ENCODE results near the gene PITRM1. TPM values are rescaled to one million over a fixed set of nuclear protein-coding genes. Genes with fewer than 3 reads are reported as not detected.
"Not testable (repeated sequence)": the region's sequence is repeated elsewhere in the genome, so short reads cannot be mapped to it uniquely, and the experiment has no call there.

PITRM1 gene
- total and polyA plus RNA-seq, 2 donors (not counting 3 experiments of a cell fraction or from before 2014, with no cell fraction given), result 83.2 to 145 TPM

- dilution Hi-C loops (cut with MboI; ENCODE audit: extremely low pct_ligation_motif_present, low sequenced_read_pairs), result no loop called here
- FAIRE-seq (no peak), DNase-seq (ENCODE audit: low read depth, low spot score) (no peak)
- H3K4me3 ChIP-seq (replicated peaks in 1 of 3; ENCODE audit: insufficient read depth in 1 of 3, low read depth in 1 of 3, low read length in 3 of 3), result no peak overlapping the region
- intact Hi-C loops (cut with micrococcal nuclease), result no loop called here
- H2AFZ ChIP-seq (ENCODE audit: low read depth, low read length), result no peak overlapping the region
- H3K27ac ChIP-seq (ENCODE audit: insufficient read depth, low read depth, low read length), result no peak overlapping the region
- peaks cover 27 to 50% of the 10 kb centered on the region in 2 experiments for H3K36me3 ChIP-seq (ENCODE audit: control insufficient read depth in 2 of 2, extremely low read depth in 1 of 2, insufficient read depth in 2 of 2, low read length in 2 of 2)
- POLR2A ChIA-PET, result no interaction called here
- H3K27me3 ChIP-seq (ENCODE audit: control insufficient read depth in 2 of 2, insufficient read depth in 2 of 2, low read length in 2 of 2), result no peaks in the 10 kb centered on the region
- no peak overlapping the region for H3K4me2 ChIP-seq (ENCODE audit: insufficient read depth, low read length)
- H3K9me3 ChIP-seq (replicated peaks; ENCODE audit: control insufficient read depth, insufficient read depth, low read length), result no peaks in the 10 kb centered on the region
- peaks cover 14% of the 10 kb centered on the region for H3K4me1 ChIP-seq (ENCODE audit: control insufficient read depth, extremely low read depth, insufficient read depth, low read length)
- H3K79me2 ChIP-seq (ENCODE audit: control insufficient read depth, insufficient read depth, low read length), result peaks cover 33% of the 10 kb centered on the region
- CTCF ChIA-PET, result no interaction called here
- BruUV-seq (replicated peaks), result no TSS peak
- TF ChIP-seq POLR2A (IDR thresholded peaks at IDR 0.05; ENCODE audit: low read depth, low read length), result no peak
- TF ChIP-seq FOS (IDR thresholded peaks at IDR 0.05; ENCODE audit: borderline replicate concordance, insufficient read depth, low read length), result no peak
- no peak for TF ChIP-seq EZH2 (IDR thresholded peaks at IDR 0.05; ENCODE audit: borderline replicate concordance, low read depth, low read length, severe bottlenecking)
- TF ChIP-seq GATA2 (IDR thresholded peaks at IDR 0.05; ENCODE audit: insufficient read depth, insufficient read length, low read depth, low read length), result no peak
- TF ChIP-seq CTCF (IDR thresholded peaks at IDR 0.05; ENCODE audit: extremely low read depth in 1 of 2, insufficient read depth in 1 of 2, low read depth in 1 of 2, low read length in 2 of 2), result no peak
- TF ChIP-seq MAX (IDR thresholded peaks at IDR 0.05; ENCODE audit: insufficient read depth, insufficient read length), result no peak
- no peak for TF ChIP-seq POLR2AphosphoS5 (IDR thresholded peaks at IDR 0.05; ENCODE audit: insufficient read depth, low read depth, low read length)
- TF ChIP-seq JUN (IDR thresholded peaks at IDR 0.05; ENCODE audit: borderline replicate concordance, insufficient read depth, insufficient read length, low read depth), result no peak
- TF ChIP-seq MYC (IDR thresholded peaks at IDR 0.05; ENCODE audit: low read depth, low read length), result no peak
- H3K9ac ChIP-seq (replicated peaks; ENCODE audit: extremely low read depth, insufficient read depth, low read length), result no peak overlapping the region
- H3K9me1 ChIP-seq (replicated peaks; ENCODE audit: control insufficient read depth, extremely low read depth, insufficient read depth, low read length), result no peaks in the 10 kb centered on the region
- no peaks in the 10 kb centered on the region for H4K20me1 ChIP-seq (replicated peaks; ENCODE audit: control insufficient read depth, extremely low read depth, insufficient read depth, low read length)
Observed at GRCh38 chr10:3106928-3107425, 65.6 kb downstream of the PITRM1 start.

- BruUV-seq (replicated peaks); intact Hi-C loops (cut with micrococcal nuclease); H3K4me3 ChIP-seq (replicated peaks in 1 of 3; ENCODE audit: insufficient read depth in 1 of 3, low read depth in 1 of 3, low read length in 3 of 3); dilution Hi-C loops (cut with MboI; ENCODE audit: extremely low pct_ligation_motif_present, low sequenced_read_pairs); H3K9me3 ChIP-seq (replicated peaks; ENCODE audit: control insufficient read depth, insufficient read depth, low read length); H3K4me2 ChIP-seq (ENCODE audit: insufficient read depth, low read length); H3K9me1 ChIP-seq (replicated peaks; ENCODE audit: control insufficient read depth, extremely low read depth, insufficient read depth, low read length); FAIRE-seq; H3K27ac ChIP-seq (ENCODE audit: insufficient read depth, low read depth, low read length); H2AFZ ChIP-seq (ENCODE audit: low read depth, low read length); H3K27me3 ChIP-seq (ENCODE audit: control insufficient read depth in 2 of 2, insufficient read depth in 2 of 2, low read length in 2 of 2); DNase-seq (ENCODE audit: low read depth, low spot score); H4K20me1 ChIP-seq (replicated peaks; ENCODE audit: control insufficient read depth, extremely low read depth, insufficient read depth, low read length); CTCF ChIA-PET; POLR2A ChIA-PET; H3K9ac ChIP-seq (replicated peaks; ENCODE audit: extremely low read depth, insufficient read depth, low read length): not testable (repeated sequence)
- Histone ChIP-seq H3K36me3 (ENCODE audit: control insufficient read depth in 2 of 2, extremely low read depth in 1 of 2, insufficient read depth in 2 of 2, low read length in 2 of 2) (peaks cover 29 to 51% of the 10 kb centered on the region in 2 experiments), H3K79me2 (ENCODE audit: control insufficient read depth, insufficient read depth, low read length) (peaks cover 38% of the 10 kb centered on the region), H3K4me1 (ENCODE audit: control insufficient read depth, extremely low read depth, insufficient read depth, low read length) (peaks cover 14% of the 10 kb centered on the region)
Observed at GRCh38 chr10:3106328-3106727, 66.3 kb downstream of the PITRM1 start.

Measured in endothelial cell of umbilical vein (primary cell).